ENCODE results near the gene TTYH3.

TTYH3 gene

GRCh38 chr7:2628891-2629290 is 2.9 kb upstream of the TTYH3 start:
- no peak overlapping the region for H3K27ac ChIP-seq (ENCODE audit: low read depth, low read length, severe bottlenecking)
- H3K4me3 ChIP-seq (ENCODE audit: extremely low read depth, insufficient read depth, low read length, poor library complexity, severe bottlenecking), result no peak overlapping the region
- no peaks in the 10 kb centered on the region for H3K9me3 ChIP-seq (ENCODE audit: control insufficient read depth, low read length)
- 98 to 100% methylated on average over 5 of the region's 7 CpGs for WGBS, 2 experiments (ENCODE audit: insufficient coverage in 2 of 2)
- H3K36me3 ChIP-seq (ENCODE audit: control insufficient read depth, insufficient read depth, low read length), result no peaks in the 10 kb centered on the region
- H3K4me1 ChIP-seq (ENCODE audit: control insufficient read depth, insufficient read depth, low read length, poor library complexity, severe bottlenecking), result peaks cover 11% of the 10 kb centered on the region

GRCh38 chr7:2629746-2630681 is 1.8 kb upstream of the TTYH3 start:
- Histone ChIP-seq H3K4me1 (ENCODE audit: control insufficient read depth, insufficient read depth, low read length, poor library complexity, severe bottlenecking) (peaks cover 20% of the 10 kb centered on the region), H3K27ac (ENCODE audit: low read depth, low read length, severe bottlenecking) (no peak overlapping the region), H3K4me3 (ENCODE audit: extremely low read depth, insufficient read depth, low read length, poor library complexity, severe bottlenecking) (no peak overlapping the region), H3K36me3 (ENCODE audit: control insufficient read depth, insufficient read depth, low read length) (peaks cover 9% of the 10 kb centered on the region), H3K9me3 (ENCODE audit: control insufficient read depth, low read length) (no peaks in the 10 kb centered on the region)
- WGBS, 2 experiments (ENCODE audit: insufficient coverage in 2 of 2), result 86 to 90% methylated on average over 18 of the region's 21 CpGs

- Histone ChIP-seq H3K4me1 (ENCODE audit: control insufficient read depth, insufficient read depth, low read length, poor library complexity, severe bottlenecking) (peaks cover 34% of the 10 kb centered on the region), H3K9me3 (ENCODE audit: control insufficient read depth, low read length) (no peaks in the 10 kb centered on the region), H3K36me3 (ENCODE audit: control insufficient read depth, insufficient read depth, low read length) (peaks cover 30% of the 10 kb centered on the region), H3K4me3 (ENCODE audit: extremely low read depth, insufficient read depth, low read length, poor library complexity, severe bottlenecking) (peak overlapping the region; percentile 82), H3K27ac (ENCODE audit: low read depth, low read length, severe bottlenecking) (peak overlapping the region; percentile 60)
- 0 to 4% methylated on average over 25 to 30 of the region's 35 CpGs for WGBS, 2 experiments (ENCODE audit: insufficient coverage in 2 of 2)
These were observed 1.1 kb downstream of the TTYH3 start for GRCh38 chr7:2632733-2633537.

- Histone ChIP-seq H3K36me3 (ENCODE audit: control insufficient read depth, insufficient read depth, low read length) (peaks cover 30% of the 10 kb centered on the region), H3K27ac (ENCODE audit: low read depth, low read length, severe bottlenecking) (peak overlapping the region; percentile 60), H3K4me1 (ENCODE audit: control insufficient read depth, insufficient read depth, low read length, poor library complexity, severe bottlenecking) (peaks cover 41% of the 10 kb centered on the region), H3K4me3 (ENCODE audit: extremely low read depth, insufficient read depth, low read length, poor library complexity, severe bottlenecking) (peak overlapping the region; percentile 82), H3K9me3 (ENCODE audit: control insufficient read depth, low read length) (no peaks in the 10 kb centered on the region)
- 24 to 28% methylated on average over 19 to 20 of the region's 22 CpGs for WGBS, 2 experiments (ENCODE audit: insufficient coverage in 2 of 2)
These were observed 1.9 kb downstream of the TTYH3 start for GRCh38 chr7:2633538-2634266.

- no peaks in the 10 kb centered on the region for H3K9me3 ChIP-seq (ENCODE audit: control insufficient read depth, low read length)
- H3K4me3 ChIP-seq (ENCODE audit: extremely low read depth, insufficient read depth, low read length, poor library complexity, severe bottlenecking), result peak overlapping the region; percentile 82
- 94 to 95% methylated on average over 11 to 18 of the region's 22 CpGs for WGBS, 2 experiments (ENCODE audit: insufficient coverage in 2 of 2)
- peak overlapping the region; percentile 60 for H3K27ac ChIP-seq (ENCODE audit: low read depth, low read length, severe bottlenecking)
- H3K4me1 ChIP-seq (ENCODE audit: control insufficient read depth, insufficient read depth, low read length, poor library complexity, severe bottlenecking), result peaks cover 40% of the 10 kb centered on the region
- H3K36me3 ChIP-seq (ENCODE audit: control insufficient read depth, insufficient read depth, low read length), result peaks cover 33% of the 10 kb centered on the region
These were observed 2.7 kb downstream of the TTYH3 start for GRCh38 chr7:2634267-2635145.

GRCh38 chr7:2635148-2635668 is 3.4 kb downstream of the TTYH3 start:
- Histone ChIP-seq H3K4me1 (ENCODE audit: control insufficient read depth, insufficient read depth, low read length, poor library complexity, severe bottlenecking) (peaks cover 35% of the 10 kb centered on the region), H3K9me3 (ENCODE audit: control insufficient read depth, low read length) (no peaks in the 10 kb centered on the region), H3K27ac (ENCODE audit: low read depth, low read length, severe bottlenecking) (no peak overlapping the region), H3K4me3 (ENCODE audit: extremely low read depth, insufficient read depth, low read length, poor library complexity, severe bottlenecking) (no peak overlapping the region), H3K36me3 (ENCODE audit: control insufficient read depth, insufficient read depth, low read length) (peaks cover 33% of the 10 kb centered on the region)
- WGBS, 2 experiments (ENCODE audit: insufficient coverage in 2 of 2), result 96 to 99% methylated on average over 15 of the region's 15 CpGs

- 95% methylated on average over 22 of the region's 22 CpGs for WGBS, 2 experiments (ENCODE audit: insufficient coverage in 2 of 2)
- Histone ChIP-seq H3K4me3 (ENCODE audit: extremely low read depth, insufficient read depth, low read length, poor library complexity, severe bottlenecking) (no peak overlapping the region), H3K27ac (ENCODE audit: low read depth, low read length, severe bottlenecking) (no peak overlapping the region), H3K4me1 (ENCODE audit: control insufficient read depth, insufficient read depth, low read length, poor library complexity, severe bottlenecking) (peaks cover 43% of the 10 kb centered on the region), H3K9me3 (ENCODE audit: control insufficient read depth, low read length) (no peaks in the 10 kb centered on the region), H3K36me3 (ENCODE audit: control insufficient read depth, insufficient read depth, low read length) (peaks cover 38% of the 10 kb centered on the region)
These were observed 4.3 kb downstream of the TTYH3 start for GRCh38 chr7:2635810-2636701.

GRCh38 chr7:2637066-2637471 is 5.3 kb downstream of the TTYH3 start:
- Histone ChIP-seq H3K27ac (ENCODE audit: low read depth, low read length, severe bottlenecking) (no peak overlapping the region), H3K4me3 (ENCODE audit: extremely low read depth, insufficient read depth, low read length, poor library complexity, severe bottlenecking) (no peak overlapping the region), H3K36me3 (ENCODE audit: control insufficient read depth, insufficient read depth, low read length) (peaks cover 39% of the 10 kb centered on the region), H3K9me3 (ENCODE audit: control insufficient read depth, low read length) (no peaks in the 10 kb centered on the region), H3K4me1 (ENCODE audit: control insufficient read depth, insufficient read depth, low read length, poor library complexity, severe bottlenecking) (peaks cover 48% of the 10 kb centered on the region)
- WGBS, 2 experiments (ENCODE audit: insufficient coverage in 2 of 2), result 87 to 95% methylated on average over 13 to 16 of the region's 17 CpGs

Data from mesodermal cell (in vitro differentiated cells).